Measurements from ENCODE around the gene UBA3.

The UBA3 gene

DNA sequence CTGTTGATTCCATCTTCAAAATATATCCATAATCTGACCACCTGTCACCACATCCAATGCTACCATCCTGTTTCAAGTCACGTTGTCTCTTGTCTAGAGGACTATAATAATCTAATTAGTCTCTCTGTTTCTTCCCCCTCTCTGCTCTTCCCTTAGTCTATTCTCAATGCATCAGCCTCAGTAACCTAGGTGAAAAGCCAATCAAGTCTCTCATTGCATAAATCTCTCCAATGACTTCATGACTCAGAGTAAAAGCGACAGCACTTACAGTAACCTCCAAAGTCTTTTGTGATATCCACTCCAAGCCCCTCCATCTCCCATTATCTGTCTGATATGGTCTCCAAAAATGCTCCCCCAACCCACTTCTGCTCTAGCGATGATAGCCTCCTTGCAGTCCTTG, 7.2 kb downstream of the UBA3 start:
- no peak for FAIRE-seq
- no peak for DNase-seq (ENCODE audit: low spot score)

DNA sequence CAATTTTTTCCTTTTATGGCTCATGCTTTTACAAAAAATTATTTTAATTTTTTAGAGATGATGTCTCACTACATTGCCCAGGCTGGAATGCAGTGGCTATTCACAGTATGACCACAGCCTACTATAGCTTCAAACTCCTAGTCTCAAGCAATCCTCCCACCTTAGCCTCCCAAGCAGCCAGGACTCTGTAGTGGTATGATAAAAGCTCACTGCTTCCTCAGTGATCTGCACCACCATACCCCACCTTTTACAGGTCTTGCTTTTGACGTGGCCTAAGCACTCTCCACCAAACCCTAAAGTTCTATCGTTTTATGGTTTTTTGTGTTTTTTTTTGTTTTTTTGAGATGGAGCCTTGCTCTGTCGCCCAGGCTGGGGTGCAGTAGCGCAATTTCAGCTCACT, 14.0 kb downstream of the UBA3 start:
- DNase-seq (ENCODE audit: low spot score) (no peak), FAIRE-seq (no peak)

DNA sequence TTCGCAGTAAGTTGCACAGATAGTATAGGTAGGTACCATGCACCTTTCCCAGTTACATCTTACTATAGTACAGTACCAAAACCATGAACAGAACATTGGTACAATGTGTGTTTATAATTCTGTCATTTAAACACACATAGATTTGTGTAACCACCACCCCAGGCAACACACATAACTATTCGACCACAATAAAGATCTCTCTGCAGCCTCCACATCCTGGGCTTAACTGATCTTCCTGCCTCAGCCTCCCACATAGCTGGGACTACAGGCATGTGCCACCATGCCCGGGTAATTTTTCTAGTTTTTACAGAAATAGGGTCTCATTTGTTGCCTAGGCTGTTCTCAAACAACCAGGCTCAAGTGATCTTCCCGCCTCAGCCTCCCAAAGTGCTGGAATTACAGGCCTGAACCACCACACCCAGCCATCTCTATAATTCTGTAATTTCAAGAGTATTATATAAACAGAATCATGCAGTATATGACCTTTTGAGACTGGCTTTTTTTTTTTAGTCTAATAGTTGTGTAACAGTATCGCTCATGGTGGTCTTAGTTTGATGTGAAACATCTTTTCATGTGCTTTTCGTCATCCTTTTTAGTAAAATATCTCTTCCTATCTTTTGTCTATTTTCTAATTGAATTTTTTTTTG, 14.7 kb downstream of the UBA3 start:
- DNase-seq (ENCODE audit: low spot score) (no peak), FAIRE-seq (no peak)

DNA sequence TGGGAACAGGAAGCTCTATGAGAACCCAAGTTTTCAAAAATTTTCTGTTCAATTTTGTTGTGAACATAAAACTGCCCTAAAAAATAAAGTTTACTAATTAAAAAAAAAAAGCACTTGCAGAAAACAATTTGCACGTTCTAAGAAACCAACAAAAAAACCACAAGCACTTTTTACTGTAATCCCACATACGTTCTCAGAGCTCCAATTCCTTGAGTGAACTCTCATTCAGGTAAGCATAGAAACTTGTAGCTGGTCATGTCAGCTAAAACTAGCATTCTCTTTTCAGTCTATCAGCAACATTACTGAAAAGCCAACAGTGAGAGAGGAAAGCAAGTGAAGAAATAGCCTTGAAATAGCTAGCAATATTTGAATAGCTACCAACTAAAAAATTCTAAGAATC, 16.5 kb downstream of the UBA3 start:
- DNase-seq (ENCODE audit: low spot score), result no peak
- FAIRE-seq, result no peak

DNA sequence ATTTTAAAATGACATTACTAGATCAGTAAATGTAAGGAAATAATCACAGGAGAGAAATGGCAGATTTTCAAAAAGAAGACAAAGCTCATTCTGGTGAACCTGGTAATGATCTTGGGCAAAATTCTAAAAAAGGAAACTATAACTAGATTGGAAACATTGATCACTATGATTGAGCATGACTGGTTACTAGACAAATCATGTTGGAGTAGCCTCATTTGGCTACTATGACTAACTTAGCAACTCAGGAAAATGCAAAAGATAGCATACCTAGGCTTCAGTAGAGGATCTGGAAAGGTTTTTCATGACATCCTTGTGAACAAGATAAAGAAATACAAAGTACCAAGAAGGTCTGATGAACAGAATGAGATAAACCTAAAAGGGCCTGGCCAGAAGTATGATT, 20.5 kb downstream of the UBA3 start:
- no peak for DNase-seq (ENCODE audit: low spot score)
- no peak for FAIRE-seq

DNA sequence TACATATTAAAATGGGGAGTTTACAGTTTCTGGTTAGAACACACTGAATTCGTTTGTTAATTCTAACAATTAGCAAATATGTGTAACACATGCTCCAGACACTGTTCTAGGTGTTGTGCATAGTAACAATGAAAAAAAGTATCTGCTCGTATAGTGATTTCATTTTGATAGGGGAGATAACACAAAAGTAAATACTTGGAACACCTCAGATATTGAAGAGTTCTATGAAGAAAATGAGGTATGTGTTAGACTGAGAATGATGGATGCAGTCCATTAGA, 21.3 kb downstream of the UBA3 start:
- DNase-seq (ENCODE audit: low spot score) (no peak), FAIRE-seq (no peak)

DNA sequence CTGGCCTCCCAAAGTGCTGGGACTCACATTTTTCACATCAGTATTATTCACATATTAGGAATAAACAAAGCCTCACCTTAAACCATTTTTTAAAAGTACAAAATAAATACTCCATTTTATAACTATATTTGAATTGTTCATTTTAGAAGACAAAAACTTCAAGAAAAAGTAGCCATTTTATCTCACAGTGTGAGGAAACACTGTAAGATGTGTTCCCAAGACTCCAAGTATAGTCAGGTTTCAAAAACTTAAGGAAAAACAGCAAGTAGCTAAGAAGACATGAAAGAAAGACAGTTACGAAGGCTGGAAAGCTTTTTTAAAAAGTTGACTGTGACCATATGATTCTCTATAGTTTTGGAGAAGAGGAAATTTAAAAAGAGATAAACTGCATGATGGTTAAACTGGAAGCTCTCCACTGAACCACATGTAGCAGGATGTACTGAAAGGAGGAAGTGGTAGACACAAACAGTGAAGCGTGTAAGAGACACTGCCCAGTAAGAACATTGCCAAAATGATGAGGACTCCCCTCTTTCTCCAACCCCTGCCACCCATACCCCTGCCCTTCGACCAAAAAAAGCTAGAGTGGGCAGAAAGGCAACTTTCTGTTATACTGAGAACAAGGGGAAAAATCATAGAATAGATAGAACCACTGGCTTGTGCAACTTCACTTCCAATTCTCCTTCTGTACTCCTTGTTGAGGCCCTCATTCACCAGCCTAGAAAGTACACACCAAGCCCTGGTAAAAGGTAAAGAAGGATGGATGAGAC, 21.8 kb downstream of the UBA3 start:
- no peak for DNase-seq (ENCODE audit: low spot score)
- no peak for FAIRE-seq

DNA sequence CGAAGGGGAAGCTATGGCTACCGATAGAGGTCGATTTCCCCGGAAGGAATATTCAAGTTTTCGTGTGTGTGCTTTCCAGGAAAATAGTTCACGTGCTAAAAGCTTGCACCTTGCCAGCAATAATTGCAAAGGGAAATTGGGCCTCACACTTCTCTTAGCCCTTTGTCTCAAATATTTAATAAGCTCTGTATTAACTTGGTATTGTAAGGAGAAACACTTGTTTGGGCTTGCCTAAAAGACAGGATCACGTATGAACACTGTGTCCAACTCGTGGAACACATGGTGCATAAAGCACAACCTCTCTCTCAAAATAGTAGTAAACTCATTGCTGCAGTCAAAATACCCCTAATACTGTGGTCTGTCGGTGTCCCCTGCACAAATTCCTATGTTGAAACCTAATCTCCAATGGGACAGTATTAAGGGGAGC, 27.7 kb downstream of the UBA3 start:
- DNase-seq (ENCODE audit: low spot score), result no peak
- FAIRE-seq, result no peak

DNA sequence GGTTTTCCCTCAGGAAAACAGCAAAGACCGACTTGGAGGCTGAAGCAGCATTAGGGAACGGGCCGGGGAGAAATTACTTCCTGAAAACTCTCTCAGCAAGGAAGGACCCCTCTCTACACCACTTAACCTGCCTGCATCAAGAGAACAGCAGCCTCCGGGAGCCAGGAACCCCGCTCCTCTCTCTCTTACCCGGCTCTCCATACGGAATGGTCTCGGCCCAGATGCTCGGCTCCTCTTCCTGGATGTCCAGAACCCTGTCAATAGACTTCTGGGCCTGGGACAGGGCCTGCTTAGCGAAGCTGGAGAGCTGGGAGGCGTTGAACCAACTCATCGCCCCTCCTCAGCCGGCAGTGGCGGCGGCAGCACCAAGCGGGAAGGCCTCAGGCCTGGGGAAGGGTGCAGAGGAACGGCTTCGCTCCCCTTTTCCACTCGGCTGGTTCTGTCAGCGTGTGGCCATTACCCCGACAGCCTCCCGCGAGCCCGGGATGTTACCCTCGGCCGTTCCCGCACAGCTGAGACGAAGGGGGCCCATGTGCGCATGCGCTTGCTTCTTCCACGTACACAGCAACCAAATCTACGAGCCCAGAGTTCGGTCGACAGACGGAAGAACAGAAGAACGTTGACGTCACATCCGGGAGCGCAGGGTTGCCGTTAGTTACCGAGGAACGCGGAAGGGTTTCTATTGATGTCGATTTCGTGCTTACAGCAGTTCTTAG, 28.3 kb downstream of the UBA3 start, which contains the start of gene TMF1:
Gene TMF1 (minus strand): TSS at position 578 of the 716 bp plus-strand sequence. CDS start 247 bp downstream, at position 331.
- FAIRE-seq, result peak; percentile 89
- DNase-seq (ENCODE audit: low spot score), result peak; percentile 96

DNA sequence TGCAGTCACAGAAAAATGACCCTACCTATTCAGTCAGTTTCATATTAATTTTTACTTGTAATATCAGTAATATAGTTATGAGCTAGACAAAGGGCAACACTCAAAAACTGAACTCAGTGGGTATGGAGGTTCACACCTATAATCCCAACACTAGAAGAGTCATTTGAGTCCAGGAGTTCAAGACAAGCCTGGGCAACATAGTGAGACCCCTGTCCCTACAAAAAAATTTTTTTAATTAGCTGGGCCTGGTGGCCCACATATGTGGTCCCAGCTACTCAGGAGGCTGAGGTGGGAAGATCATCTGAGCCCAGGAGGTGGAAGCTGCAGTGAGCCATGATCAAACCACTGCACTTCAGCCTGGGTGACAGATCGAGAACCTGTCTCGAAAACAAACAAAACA, 31.2 kb downstream of the UBA3 start:
- FAIRE-seq (no peak), DNase-seq (ENCODE audit: low spot score) (no peak)

DNA sequence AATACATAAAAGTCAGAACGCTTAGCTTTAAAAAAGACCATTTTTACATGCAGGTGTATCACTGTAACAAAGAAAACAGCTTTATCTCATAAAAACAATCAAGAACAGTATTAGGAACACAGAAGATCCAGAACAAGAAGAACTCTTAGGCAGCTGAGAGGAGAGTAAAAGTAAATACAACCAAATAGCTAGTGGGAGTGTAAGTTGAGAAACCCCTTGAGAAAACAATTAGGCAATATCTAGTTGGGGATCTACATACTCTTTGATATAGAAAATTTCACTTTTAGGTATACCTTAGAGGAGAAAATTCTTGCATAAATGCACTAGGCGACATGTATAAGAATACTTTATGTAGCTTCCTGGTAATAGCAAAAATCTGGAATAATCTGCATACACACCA, 35.6 kb downstream of the UBA3 start:
- DNase-seq (ENCODE audit: low spot score), result no peak
- FAIRE-seq, result no peak

DNA sequence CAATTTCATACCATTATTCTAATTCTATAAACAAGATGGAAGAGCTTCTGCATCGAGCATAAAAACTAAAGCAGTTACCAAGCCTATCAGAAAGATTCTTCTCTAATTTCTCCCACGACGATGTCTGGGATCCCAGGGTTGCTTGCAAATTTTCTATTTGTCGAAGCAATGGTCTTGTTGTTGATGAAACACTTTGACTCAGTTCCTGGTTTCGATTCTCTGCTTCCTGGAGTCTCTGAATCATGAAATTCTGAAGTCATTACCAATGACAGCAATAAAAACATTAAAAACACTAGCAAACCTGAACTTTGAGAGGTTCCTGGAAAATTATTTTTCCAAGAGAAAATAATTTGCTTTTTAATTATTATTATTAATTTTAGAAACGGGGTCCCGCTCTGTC, 46.7 kb downstream of the UBA3 start:
- FAIRE-seq (peak; percentile 29), DNase-seq (ENCODE audit: low spot score) (peak; percentile 53)

DNA sequence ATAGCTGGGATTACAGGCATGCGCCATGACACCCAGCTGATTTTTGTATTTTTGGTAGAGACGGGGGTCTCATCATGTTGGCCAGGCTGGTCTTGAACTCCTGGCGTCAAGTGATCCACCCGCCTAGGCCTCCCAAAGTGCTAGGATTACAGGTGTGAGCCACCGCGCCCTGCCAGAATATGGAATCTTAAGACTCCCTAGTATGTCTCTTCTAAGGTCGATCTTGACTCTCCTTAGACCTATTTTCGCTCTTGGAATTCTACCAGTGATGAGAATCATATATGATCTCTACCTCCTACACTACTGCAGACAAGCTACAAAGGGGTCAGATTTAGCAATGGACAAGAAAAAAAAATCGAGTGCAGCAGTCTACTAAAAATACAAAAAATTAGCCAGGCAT, 47.4 kb downstream of the UBA3 start:
- DNase-seq (ENCODE audit: low spot score) (no peak), FAIRE-seq (no peak)

DNA sequence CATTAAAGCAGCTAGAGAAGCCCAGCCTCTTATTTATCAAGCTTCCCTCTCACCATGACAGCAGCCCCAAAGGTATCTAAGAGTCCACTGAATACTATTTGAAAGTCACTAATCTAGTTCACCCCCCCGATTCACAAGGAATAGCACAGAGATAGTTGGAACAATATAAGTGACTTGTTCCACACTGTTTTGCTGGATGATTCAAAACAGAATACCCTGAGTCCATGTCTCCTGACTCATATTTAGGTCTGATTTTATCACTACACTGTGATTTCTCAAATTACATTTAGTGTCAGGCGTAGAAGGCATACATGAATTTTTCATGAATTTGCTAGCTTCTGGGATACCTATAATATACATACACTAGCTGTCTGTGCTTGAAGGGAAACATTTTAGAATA, 48.0 kb downstream of the UBA3 start:
- DNase-seq (ENCODE audit: low spot score) (no peak), FAIRE-seq (no peak)

DNA sequence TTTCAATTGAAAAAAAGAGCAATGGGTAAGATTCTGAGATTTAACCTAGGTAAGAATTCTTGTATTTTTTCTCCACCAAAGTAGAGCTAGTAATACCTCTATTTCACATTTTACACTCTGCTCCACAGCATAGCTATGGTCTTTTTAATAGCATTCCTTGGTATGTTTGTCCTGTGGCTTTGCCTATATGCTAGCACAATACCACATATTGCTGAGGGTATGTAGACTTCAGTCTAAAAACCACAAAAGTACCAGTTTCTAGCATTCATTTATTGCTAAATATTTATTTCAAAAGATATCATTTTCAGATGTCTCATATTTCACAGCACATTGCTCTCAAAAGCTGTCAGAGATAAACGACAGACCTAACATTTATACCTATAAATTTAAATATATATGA, 48.5 kb downstream of the UBA3 start:
- no peak for FAIRE-seq
- DNase-seq (ENCODE audit: low spot score), result no peak

DNA sequence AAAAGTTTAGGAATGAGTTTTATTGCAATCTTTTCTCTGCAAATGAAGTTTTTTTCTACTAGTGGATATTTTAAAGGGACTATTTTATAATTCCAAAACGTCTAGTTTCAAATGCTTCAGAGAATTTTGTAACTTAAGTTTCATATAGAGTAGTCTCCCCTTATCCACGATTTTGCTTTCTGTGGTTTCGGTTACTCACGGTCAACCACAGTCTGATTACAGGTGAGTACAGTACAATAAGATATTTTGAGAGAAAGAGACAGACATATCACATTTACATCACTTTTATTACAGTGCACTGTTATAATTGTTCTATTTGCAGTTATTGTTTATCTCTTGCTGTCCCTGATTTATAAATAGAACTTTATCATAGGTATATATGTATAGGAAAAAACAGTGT, 59.3 kb downstream of the UBA3 start:
- FAIRE-seq, result no peak
- no peak for DNase-seq (ENCODE audit: low spot score)

DNA sequence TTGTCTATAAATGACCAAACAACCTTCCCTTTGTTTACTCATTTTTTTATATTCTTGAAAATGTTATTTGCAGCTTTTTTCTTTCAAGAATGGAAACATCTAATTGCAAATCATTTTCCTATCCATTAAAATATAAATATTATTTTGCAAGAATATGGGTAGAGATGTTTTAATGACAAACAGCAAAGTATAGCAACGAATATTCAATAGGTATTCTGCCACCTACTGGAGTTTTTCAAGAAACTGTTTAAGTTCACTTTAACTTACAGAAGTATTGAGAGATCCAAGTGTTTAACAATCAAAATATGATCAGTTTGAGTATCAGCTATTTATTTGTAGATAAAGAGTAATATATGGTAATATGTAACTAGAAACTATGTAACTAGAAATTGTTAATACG, 59.7 kb downstream of the UBA3 start:
- FAIRE-seq, result peak; percentile 78
- no peak for DNase-seq (ENCODE audit: low spot score)

DNA sequence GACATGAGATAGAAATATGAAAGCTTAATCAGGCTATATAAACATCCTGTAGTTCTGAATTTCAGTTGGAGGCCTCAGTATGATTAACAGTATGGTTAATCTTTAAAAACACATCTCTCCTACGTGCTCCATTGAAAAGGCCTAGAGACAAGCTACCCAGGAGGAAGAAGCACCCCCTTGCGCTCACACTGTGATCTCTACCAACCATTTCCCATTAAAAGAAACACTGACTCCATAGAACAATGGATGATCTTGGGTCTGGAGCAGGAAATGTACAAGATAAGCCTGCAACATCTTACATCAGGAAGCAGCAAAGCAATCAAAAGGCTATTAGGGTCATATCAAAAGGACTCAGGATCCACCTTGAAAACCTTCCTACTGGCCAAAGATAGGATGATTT, 63.3 kb downstream of the UBA3 start:
- FAIRE-seq, result peak; percentile 83
- DNase-seq (ENCODE audit: low spot score), result peak; percentile 63

DNA sequence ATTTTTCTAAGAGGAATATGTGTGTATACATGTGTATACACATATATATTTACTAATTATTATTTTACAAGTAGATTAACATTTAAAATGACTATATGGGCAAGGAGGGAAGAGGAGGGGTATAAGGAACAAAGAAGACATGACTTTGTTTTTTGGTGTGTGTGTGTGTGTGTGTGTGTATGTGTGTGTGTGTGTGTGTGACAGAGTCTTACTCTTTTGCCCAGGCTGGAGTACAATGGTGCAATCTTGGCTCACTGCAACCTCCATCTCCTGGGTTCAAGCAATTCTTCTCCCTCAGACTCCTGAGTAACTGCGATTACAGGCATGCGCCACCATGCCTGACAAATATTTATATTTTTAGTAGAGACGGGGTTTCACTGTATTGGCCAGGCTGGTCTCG, 64.1 kb downstream of the UBA3 start:
- DNase-seq (ENCODE audit: low spot score), result no peak
- FAIRE-seq, result no peak

DNA sequence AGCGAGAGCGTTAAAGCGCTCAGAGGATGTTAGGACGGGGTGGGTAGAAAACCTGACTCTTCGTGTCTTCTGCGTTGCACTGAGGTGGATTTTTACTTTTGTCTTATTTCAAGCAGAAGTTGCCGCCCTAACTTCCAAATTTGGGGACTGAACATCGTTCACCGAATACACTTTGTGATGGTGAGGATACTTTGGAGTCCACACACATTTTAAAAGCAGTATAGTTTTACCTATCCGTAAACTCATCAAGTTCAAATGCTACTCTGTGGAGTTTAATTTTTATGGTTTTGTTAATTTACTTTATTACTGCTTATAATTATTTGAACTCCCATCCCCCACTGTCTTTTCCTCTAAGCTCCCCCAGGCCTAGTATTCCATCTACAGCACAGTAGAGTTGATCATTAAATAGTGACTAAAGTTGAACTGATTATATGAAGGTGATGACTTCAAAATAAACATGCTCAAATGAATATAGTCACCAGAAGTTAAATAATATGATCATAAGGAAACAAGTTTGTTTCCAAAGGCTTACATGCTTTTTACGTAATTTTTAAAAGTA, 66.1 kb downstream of the UBA3 start:
- FAIRE-seq (peak; percentile 75), DNase-seq (ENCODE audit: low spot score) (peak; percentile 31)

DNA sequence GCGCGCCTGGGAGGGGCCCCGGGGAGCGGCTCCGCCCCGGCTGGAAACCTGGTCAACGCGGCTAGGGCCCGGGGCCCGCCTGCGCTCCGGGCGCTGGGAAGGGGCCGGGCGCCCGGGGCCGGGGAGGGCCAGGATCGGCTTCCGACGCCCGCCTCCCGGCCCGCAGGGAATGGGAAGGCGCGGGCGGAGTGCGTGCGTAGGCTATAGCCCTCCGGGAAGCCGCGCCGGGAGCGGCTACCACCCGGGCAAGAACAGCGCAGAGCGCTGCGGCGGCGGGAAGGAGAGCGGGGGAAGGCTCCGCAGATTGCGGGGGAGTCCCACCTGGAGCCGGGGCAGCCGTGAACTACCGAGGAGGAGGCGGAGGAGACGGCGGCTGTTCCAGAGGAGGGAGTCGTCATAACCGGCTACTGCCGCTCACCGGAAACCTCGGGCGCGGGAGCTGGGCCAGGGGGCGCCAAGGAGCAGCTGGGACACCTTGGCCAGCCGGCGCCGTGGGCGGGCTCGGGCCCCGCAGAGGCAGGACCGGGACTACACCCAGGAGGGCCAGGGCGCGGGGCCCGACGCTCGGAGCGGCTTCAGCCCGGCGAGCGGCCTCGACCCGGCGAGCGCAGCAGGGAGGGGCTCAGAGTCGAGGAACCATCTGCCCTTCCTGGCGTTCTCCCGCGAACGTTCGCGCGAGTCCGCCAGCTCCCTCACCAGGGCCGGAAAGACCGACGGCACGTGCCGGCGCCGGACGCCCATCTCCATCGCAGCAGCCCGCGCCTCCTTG, 66.7 kb downstream of the UBA3 start, which contains the start of gene EOGT:
Gene EOGT (minus strand): TSS at position 432 of the 769 bp plus-strand sequence. CDS start 3,838 bp downstream, outside the sequence.
- peak; percentile 71 for DNase-seq (ENCODE audit: low spot score)
- no peak for FAIRE-seq

Measured in RCC 7860 (cell line).